ENCODE results near the gene RAB4A.

The RAB4A gene

DNA sequence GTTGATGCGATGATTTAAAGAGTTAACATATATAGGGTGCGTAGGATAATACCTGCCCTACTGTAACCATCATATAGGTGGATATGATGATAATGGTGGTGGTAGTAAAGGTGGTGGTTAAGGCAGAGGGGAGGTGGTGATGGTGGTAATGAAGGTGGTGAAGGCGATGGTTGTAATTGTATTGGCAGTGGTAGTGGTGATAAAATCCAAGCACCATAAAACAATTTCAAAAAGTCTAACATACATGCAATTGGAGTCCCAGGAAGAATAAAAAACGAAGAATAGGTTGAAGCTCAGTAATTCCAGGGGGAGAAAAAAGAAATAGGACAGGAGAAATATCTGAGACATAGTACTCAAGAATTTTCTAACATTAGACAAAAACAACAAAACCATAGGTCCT, 27.3 kb upstream of the RAB4A start:
- no peak for DNase-seq (ENCODE audit: low spot score)
- TF ChIP-seq, protein P1, sequence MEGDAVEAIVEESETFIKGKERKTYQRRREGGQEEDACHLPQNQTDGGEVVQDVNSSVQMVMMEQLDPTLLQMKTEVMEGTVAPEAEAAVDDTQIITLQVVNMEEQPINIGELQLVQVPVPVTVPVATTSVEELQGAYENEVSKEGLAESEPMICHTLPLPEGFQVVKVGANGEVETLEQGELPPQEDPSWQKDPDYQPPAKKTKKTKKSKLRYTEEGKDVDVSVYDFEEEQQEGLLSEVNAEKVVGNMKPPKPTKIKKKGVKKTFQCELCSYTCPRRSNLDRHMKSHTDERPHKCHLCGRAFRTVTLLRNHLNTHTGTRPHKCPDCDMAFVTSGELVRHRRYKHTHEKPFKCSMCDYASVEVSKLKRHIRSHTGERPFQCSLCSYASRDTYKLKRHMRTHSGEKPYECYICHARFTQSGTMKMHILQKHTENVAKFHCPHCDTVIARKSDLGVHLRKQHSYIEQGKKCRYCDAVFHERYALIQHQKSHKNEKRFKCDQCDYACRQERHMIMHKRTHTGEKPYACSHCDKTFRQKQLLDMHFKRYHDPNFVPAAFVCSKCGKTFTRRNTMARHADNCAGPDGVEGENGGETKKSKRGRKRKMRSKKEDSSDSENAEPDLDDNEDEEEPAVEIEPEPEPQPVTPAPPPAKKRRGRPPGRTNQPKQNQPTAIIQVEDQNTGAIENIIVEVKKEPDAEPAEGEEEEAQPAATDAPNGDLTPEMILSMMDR (IDR thresholded peaks at IDR 0.05), result no peak
- H3K27ac ChIP-seq, result no peak overlapping the region
- no peak overlapping the region for H3K4me3 ChIP-seq

DNA sequence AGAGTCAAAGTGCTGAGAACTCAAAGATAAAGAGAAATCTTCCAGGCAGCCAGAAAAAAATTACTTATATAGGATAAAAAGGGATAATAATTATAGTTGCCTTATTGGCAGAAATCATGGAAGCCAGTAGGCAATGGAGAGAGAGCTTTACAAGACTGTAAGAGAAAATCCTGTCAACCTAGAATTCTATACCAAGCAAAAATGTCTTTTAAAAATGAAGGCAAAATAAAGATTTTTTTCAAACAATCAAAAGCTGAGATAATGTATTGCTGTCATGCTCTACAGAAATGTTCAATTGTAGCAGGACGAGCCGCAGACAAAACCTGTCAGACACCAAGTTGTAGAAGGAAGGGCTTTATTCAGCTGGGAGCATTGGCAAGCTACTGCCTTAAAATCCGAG, 26.8 kb upstream of the RAB4A start:
- TF ChIP-seq, protein P1 (IDR thresholded peaks at IDR 0.05), result no peak
- no peak overlapping the region for H3K27ac ChIP-seq
- no peak overlapping the region for H3K4me3 ChIP-seq
- no peak for DNase-seq (ENCODE audit: low spot score)

DNA sequence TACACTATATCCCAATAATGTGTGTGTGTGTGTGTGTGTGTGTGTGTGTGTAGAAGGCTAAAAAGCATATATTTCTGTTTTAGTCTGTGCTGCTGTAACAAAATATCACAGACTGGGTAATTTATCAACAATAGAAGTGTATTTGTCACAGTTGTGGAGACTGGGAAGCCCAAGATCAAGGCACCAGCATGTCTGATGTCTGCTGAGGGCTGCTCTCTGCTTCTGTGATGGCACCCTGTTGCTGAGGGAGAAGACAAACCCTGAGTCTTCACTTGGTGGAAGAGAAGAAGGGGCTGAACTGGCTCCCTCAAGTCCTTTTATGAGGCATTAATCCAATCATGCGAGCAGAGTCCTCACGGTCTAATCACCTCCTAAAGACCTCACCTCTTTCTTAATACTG, 23.0 kb upstream of the RAB4A start:
- TF ChIP-seq, protein P1 (IDR thresholded peaks at IDR 0.05), result no peak
- DNase-seq (ENCODE audit: low spot score), result no peak
- no peak overlapping the region for H3K27ac ChIP-seq
- H3K4me3 ChIP-seq, result no peak overlapping the region

DNA sequence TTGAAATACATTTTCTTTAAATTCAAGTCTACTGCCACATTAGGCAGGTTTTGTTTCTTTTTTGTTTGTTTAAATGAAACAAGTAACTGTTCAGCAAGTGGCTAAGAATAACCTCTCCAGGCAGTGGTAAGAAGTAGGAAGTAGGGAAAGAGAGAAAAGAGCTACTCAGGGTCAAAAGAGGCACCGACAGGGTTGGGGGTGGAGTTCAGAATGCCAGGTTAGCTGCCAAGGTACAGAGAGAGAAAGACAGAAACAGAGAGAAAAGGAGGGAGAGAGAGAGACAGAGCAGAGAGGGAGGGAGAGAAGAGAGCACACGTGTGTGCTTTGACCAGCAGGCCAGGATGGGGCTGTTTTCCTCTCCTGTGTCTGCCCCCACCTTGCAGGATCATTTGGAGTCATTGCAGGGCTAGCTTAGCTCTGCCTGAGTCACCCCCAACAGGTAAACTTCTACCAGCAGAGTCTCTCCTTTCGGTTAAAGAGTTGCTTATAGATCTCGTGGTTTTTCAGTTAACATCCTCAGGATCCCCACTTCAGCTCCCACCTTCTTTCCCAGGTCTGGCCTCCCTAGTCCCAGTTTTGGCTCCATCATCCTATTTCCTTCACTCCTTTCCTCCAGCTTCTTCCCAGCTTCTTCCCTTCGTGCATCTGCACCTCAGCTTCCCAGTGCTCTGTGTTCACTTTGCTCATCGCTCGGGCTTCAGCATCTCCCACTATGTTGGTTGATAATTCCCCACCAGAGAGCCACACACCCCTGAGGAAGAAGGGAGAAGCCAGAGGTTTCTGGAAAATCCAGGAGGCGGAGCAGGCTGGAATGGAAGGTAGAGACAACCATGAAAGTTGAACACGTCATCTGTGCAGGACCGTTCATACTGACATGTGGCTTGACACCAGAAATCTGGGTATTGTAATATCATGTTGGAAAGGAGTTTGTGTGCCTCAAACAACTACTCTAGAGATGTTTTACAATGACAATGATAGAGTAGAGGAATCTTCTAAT, 21.8 kb upstream of the RAB4A start:
- no peak overlapping the region for H3K27ac ChIP-seq
- H3K4me3 ChIP-seq, result no peak overlapping the region
- no peak for DNase-seq (ENCODE audit: low spot score)
- TF ChIP-seq, protein P1 (IDR thresholded peaks at IDR 0.05), result no peak

DNA sequence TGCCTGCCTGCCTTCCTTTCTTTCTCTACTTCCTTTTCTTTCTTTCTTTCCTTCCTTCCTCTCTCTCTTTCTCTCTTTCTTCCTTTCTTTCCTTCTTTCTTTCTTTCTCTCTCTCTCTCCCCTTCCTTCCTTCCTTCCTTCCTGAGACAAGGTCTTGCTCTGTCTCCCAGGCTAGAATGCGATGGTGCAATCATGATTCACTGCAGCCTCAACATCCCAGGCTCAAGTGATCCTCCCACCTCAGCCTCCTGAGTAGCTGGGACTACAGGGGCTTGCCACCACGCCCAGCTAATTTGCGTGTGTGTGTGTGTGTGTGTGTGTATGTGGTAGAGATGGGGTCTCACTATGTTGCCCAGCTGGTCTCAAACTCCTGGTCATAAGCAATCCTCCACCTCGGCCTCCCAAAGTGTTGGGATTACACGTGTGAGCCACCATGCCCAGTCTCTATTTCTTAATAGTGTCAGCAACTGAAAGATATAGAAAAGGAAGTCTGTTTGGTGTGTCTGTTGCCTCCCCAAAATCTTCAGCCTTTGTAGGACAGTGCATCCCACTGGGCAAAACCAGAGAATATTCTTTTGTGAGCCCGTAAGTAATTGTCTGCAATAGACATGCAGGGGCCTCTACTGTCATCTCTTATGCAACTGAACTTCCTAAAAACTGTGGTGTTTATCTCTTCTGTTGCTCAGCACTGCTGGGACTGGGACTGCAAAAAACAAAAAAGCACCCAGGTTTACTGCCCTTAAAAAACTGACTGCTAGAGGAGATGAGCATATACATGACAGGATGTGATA, 20.9 kb upstream of the RAB4A start:
- Histone ChIP-seq H3K4me3 (no peak overlapping the region), H3K27ac (no peak overlapping the region)
- no peak for DNase-seq (ENCODE audit: low spot score)
- TF ChIP-seq, protein P1 (IDR thresholded peaks at IDR 0.05), result no peak

DNA sequence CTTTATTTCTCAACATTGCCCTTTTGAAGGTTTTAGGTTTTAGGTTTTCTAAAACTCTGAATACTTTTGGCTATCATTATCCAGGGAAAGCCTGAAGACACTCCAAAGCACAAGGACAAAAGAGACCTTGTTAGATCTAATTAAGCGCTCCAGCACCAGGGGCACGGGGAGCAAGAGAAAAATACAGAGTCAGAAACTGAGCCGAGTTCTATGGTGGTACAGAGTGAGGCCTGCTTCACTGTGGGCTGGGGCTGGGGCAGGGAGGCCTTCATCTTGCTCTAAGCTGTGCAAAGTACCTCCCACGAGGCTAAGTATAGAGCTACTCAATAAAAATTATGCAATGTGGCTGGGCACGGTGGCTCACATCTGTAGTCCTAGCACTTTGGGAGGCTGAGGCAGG, 19.7 kb upstream of the RAB4A start:
- no peak overlapping the region for H3K27ac ChIP-seq
- TF ChIP-seq, protein P1 (IDR thresholded peaks at IDR 0.05), result no peak
- no peak overlapping the region for H3K4me3 ChIP-seq
- no peak for DNase-seq (ENCODE audit: low spot score)

All from coronary artery (tissue), 2 donors.